GM12878 (cell line): Measurements from ENCODE around the gene DLL1. TPM values are rescaled to one million over a fixed set of nuclear protein-coding genes. Genes with fewer than 3 reads are reported as not detected.
A peak's percentile ranks its signal among the peaks of the same experiment; 100 is the strongest.

Experiments
- BACH1 ChIP-seq: fragments of 450-650 bp; IDR thresholded peaks from 2 replicates; pipeline ENCODE4 v1.6.1; 2017; ENCODE audit warnings: mild to moderate bottlenecking, borderline replicate concordance
- BHLHE40 ChIP-seq, 2 experiments: fragments of 450-650 bp in 1 of 2; IDR thresholded peaks; 2 replicates each; pipeline ENCODE4 v1.6.1; 2011 to 2017; ENCODE audit warnings: low read depth in 2 of 2, borderline replicate concordance in 1 of 2, improper control_type of control experiment in 1 of 2, low read length in 1 of 2, mild to moderate bottlenecking in 1 of 2
- CBX3 ChIP-seq: fragments of 200-600 bp; sonication (generic); IDR thresholded peaks from 2 replicates; pipeline ENCODE4 v1.6.1; 2016; ENCODE audit warnings: low read depth, borderline replicate concordance
- CREB1 ChIP-seq: IDR thresholded peaks from 2 replicates; pipeline ENCODE4 v1.6.1; 2012; ENCODE audit warnings: low read depth, mild to moderate bottlenecking, inconsistent platforms
- E4F1 ChIP-seq: fragments of 450-650 bp; IDR thresholded peaks from 2 replicates; pipeline ENCODE4 v1.6.1; 2018; ENCODE audit warnings: borderline replicate concordance, mild to moderate bottlenecking; ENCODE audit not compliant: partially characterized antibody
- ESRRA ChIP-seq: IDR thresholded peaks from 2 replicates; pipeline ENCODE4 v1.6.1; 2012; ENCODE audit warnings: mild to moderate bottlenecking, low read length, improper control_type of control experiment
- GABPA ChIP-seq: IDR thresholded peaks from 2 replicates; pipeline ENCODE4 v1.6.1; 2014; ENCODE audit warnings: antibody characterized with exemption, low read depth, mild to moderate bottlenecking, inconsistent platforms
- IKZF1 ChIP-seq: fragments of 450-650 bp; conservative IDR thresholded peaks from 2 replicates; pipeline ENCODE4 v1.6.1; 2017; ENCODE audit warnings: antibody characterized with exemption, mild to moderate bottlenecking
- MYC ChIP-seq: IDR thresholded peaks from 2 replicates; pipeline ENCODE4 v1.6.1; 2011; ENCODE audit warnings: mild to moderate bottlenecking, low read length, moderate library complexity, inconsistent platforms; ENCODE audit not compliant: insufficient read depth, insufficient replicate concordance, insufficient read length, severe bottlenecking
- NR2C2 ChIP-seq: IDR thresholded peaks from 2 replicates; pipeline ENCODE4 v1.6.1; 2011; ENCODE audit warnings: borderline replicate concordance, low read depth; ENCODE audit not compliant: control insufficient read depth, insufficient read length
- POLR2AphosphoS5 ChIP-seq: IDR thresholded peaks from 2 replicates; pipeline ENCODE4 v1.6.1; 2011; ENCODE audit warnings: mild to moderate bottlenecking, low read length, inconsistent platforms
- POU2F2 ChIP-seq: IDR thresholded peaks from 3 replicates; pipeline ENCODE4 v1.6.1; 2011; ENCODE audit warnings: low read depth, mild to moderate bottlenecking, low read length, borderline replicate concordance
- RAD21 ChIP-seq: IDR thresholded peaks from 2 replicates; pipeline ENCODE4 v1.6.1; 2011; ENCODE audit warnings: mild to moderate bottlenecking, low read depth, low read length, moderate library complexity; ENCODE audit not compliant: insufficient read depth
- SP1 ChIP-seq: IDR thresholded peaks from one replicate; pipeline ENCODE4 v1.6.1; 2011; ENCODE audit warnings: low read depth, low read length
- STAT3 ChIP-seq: IDR thresholded peaks from 2 replicates; pipeline ENCODE4 v1.6.1; 2011; ENCODE audit warnings: low read depth, low read length, improper control_type of control experiment
- ZNF217 ChIP-seq: fragments of 450-650 bp; IDR thresholded peaks from 2 replicates; pipeline ENCODE4 v1.6.1; 2017; ENCODE audit warnings: antibody characterized with exemption, mild to moderate bottlenecking
- polyA plus RNA-seq, 11 experiments: library from polyadenylated mRNA; depleted of rRNA in 4 of 11; unstranded in 6 of 11; stranded (reverse) in 5 of 11; fragments of >200 nt; fragmentation: Nextera tagmentation in 4 of 11; fragmentation: Illumina TruSeq in 1 of 11; extraction: Ambion mirVana in 4 of 11; extraction: Trizol in 1 of 11; gene quantifications; 1 replicate in 1 of 11; 2 replicates in 10 of 11; pipeline versions ENCODE4 v1.2.1 to v1.2.3, GENCODE V29; 2011 to 2016; ENCODE audit warnings: inconsistent platforms in 2 of 11, missing spikeins in 2 of 11, low read depth in 1 of 11
- total RNA-seq, 4 experiments: library from RNA; depleted of rRNA in 3 of 4; stranded (reverse); fragments of >200 nt in 3 of 4; fragmentation: Illumina TruSeq in 1 of 4; extraction: Trizol in 1 of 4; gene quantifications; 2 replicates each; pipeline versions ENCODE4 v1.2.1 to v1.2.3, GENCODE V29; 2013 to 2021
- TF ChIP-seq, protein P1 (sequence below): fragments of 450-650 bp; IDR thresholded peaks from 2 replicates; pipeline ENCODE4 v1.6.1; 2016; ENCODE audit warnings: mild to moderate bottlenecking
- TF ChIP-seq, protein P2 (sequence below), 3 experiments: IDR thresholded peaks in 2 of 3; conservative IDR thresholded peaks in 1 of 3; 2 replicates each; pipeline ENCODE4 v1.5.1; 2011; ENCODE audit warnings: low read depth in 3 of 3, low read length in 3 of 3, mild to moderate bottlenecking in 3 of 3, control low read depth in 2 of 3, moderate library complexity in 2 of 3, inconsistent platforms in 1 of 3, mixed read lengths in 1 of 3; ENCODE audit not compliant: control insufficient read depth in 2 of 3, insufficient read depth in 1 of 3; ENCODE audit errors: extremely low read depth in 1 of 3

DLL1 gene
- total and polyA plus RNA-seq, 10 of the 15 experiments (the other 5 are each of a cell fraction or from before 2014, with no cell fraction given), result 0.02 to 0.80 (median 0.19) TPM

- no peak for TF ChIP-seq E4F1
- no peak for TF ChIP-seq MYC
- no peak for TF ChIP-seq GABPA
- no peak for TF ChIP-seq STAT3
- TF ChIP-seq, protein P1, sequence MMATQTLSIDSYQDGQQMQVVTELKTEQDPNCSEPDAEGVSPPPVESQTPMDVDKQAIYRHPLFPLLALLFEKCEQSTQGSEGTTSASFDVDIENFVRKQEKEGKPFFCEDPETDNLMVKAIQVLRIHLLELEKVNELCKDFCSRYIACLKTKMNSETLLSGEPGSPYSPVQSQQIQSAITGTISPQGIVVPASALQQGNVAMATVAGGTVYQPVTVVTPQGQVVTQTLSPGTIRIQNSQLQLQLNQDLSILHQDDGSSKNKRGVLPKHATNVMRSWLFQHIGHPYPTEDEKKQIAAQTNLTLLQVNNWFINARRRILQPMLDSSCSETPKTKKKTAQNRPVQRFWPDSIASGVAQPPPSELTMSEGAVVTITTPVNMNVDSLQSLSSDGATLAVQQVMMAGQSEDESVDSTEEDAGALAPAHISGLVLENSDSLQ, result no peak
- TF ChIP-seq BHLHE40 (IDR thresholded peaks at IDR 0.05; ENCODE audit: borderline replicate concordance in 1 of 2, low read depth in 2 of 2, low read length in 1 of 2), result no peak
- TF ChIP-seq CREB1, result no peak
- no peak for TF ChIP-seq BACH1
- TF ChIP-seq, protein P2, sequence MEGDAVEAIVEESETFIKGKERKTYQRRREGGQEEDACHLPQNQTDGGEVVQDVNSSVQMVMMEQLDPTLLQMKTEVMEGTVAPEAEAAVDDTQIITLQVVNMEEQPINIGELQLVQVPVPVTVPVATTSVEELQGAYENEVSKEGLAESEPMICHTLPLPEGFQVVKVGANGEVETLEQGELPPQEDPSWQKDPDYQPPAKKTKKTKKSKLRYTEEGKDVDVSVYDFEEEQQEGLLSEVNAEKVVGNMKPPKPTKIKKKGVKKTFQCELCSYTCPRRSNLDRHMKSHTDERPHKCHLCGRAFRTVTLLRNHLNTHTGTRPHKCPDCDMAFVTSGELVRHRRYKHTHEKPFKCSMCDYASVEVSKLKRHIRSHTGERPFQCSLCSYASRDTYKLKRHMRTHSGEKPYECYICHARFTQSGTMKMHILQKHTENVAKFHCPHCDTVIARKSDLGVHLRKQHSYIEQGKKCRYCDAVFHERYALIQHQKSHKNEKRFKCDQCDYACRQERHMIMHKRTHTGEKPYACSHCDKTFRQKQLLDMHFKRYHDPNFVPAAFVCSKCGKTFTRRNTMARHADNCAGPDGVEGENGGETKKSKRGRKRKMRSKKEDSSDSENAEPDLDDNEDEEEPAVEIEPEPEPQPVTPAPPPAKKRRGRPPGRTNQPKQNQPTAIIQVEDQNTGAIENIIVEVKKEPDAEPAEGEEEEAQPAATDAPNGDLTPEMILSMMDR (IDR thresholded peaks at IDR 0.05 in 2 of 3, conservative IDR thresholded peaks at IDR 0.05 in 1 of 3; ENCODE audit: control insufficient read depth in 2 of 3, extremely low read depth in 1 of 3, insufficient read depth in 1 of 3, low read depth in 3 of 3, low read length in 3 of 3), result peak in 1 of 3 experiments; percentile 38; a peak in 2 of 6 replicates
- TF ChIP-seq NR2C2, result no peak
- TF ChIP-seq ESRRA, result no peak
- no peak for TF ChIP-seq CBX3
- TF ChIP-seq ZNF217, result no peak
- no peak for TF ChIP-seq SP1
- TF ChIP-seq POU2F2, result peak; percentile 79; the same call in 2 of the 3 replicates
- no peak for TF ChIP-seq POLR2AphosphoS5
- peak; percentile 48 for TF ChIP-seq IKZF1
- TF ChIP-seq RAD21, result peak; percentile 26
These were observed 613 bp upstream of the DLL1 start (continued) for GRCh38 chr6:170291271-170292110.
